Loucy (cell line): ENCODE measurements around the gene GRIN2A.

Source experiments
- H2AFZ ChIP-seq: fragments of 200-600 bp; sonication (generic); 2 replicates; pipeline ENCODE4 v1.6.0; 2016; ENCODE audit warnings: antibody characterized with exemption, mild to moderate bottlenecking, low read length, moderate library complexity
- H3F3A ChIP-seq: fragments of 200-600 bp; 2 replicates; pipeline ENCODE4 v1.6.0; 2016; ENCODE audit warnings: antibody characterized with exemption, low read depth, mild to moderate bottlenecking
- H3K27me3 ChIP-seq: fragments of 200-600 bp; sonication (generic); 2 replicates; pipeline ENCODE4 v1.6.1; 2014; ENCODE audit warnings: low read length, mild to moderate bottlenecking; ENCODE audit not compliant: insufficient read depth, poor library complexity, severe bottlenecking
- H3K36me3 ChIP-seq: fragments of 200-600 bp; sonication (generic); 2 replicates; pipeline ENCODE4 v1.6.1; 2016; ENCODE audit warnings: low read length; ENCODE audit not compliant: insufficient read depth
- H3K4me1 ChIP-seq: fragments of 200-600 bp; sonication (generic); 2 replicates; pipeline ENCODE4 v1.5.1; 2014; ENCODE audit warnings: low read length, mild to moderate bottlenecking; ENCODE audit not compliant: insufficient read depth, poor library complexity, severe bottlenecking
- H3K4me2 ChIP-seq: fragments of 200-600 bp; sonication (generic); 2 replicates; pipeline ENCODE4 v1.6.0; 2014; ENCODE audit warnings: antibody characterized with exemption, low read length, low read depth, mild to moderate bottlenecking; ENCODE audit not compliant: poor library complexity, severe bottlenecking
- H3K4me3 ChIP-seq: fragments of 200-600 bp; sonication (generic); 2 replicates; pipeline ENCODE4 v1.5.1; 2014; ENCODE audit warnings: low read length, mild to moderate bottlenecking, mixed read lengths; ENCODE audit not compliant: poor library complexity, severe bottlenecking
- H3K79me2 ChIP-seq: fragments of 200-600 bp; sonication (generic); 2 replicates; pipeline ENCODE4 v1.6.1; 2014; ENCODE audit warnings: low read length; ENCODE audit not compliant: insufficient read depth
- H3K9ac ChIP-seq: fragments of 200-600 bp; sonication (generic); 2 replicates; pipeline ENCODE4 v1.6.0; 2014; ENCODE audit warnings: mild to moderate bottlenecking, low read depth, low read length, moderate library complexity; ENCODE audit not compliant: poor library complexity, severe bottlenecking
- H3K9me2 ChIP-seq: fragments of 200-600 bp; sonication (generic); replicated peaks from 2 replicates; pipeline ENCODE4 v1.6.1; 2016; ENCODE audit warnings: low read depth, low read length, mixed read lengths
- H3K9me3 ChIP-seq: fragments of 200-600 bp; sonication (generic); 2 replicates; pipeline ENCODE4 v1.6.1; 2014; ENCODE audit warnings: mild to moderate bottlenecking, antibody characterized with exemption, low read length, low read depth; ENCODE audit not compliant: insufficient read depth
- H4K20me1 ChIP-seq: fragments of 200-600 bp; sonication (generic); 2 replicates; pipeline ENCODE4 v1.6.0; 2014; ENCODE audit warnings: antibody characterized with exemption, low read length, mild to moderate bottlenecking; ENCODE audit not compliant: insufficient read depth, poor library complexity, severe bottlenecking
- CTCF ChIP-seq: fragments of 200-600 bp; sonication (generic); conservative IDR thresholded peaks from 2 replicates; pipeline ENCODE4 v1.5.1; 2014; ENCODE audit warnings: mild to moderate bottlenecking, antibody characterized with exemption, low read length
- EZH2phosphoT487 ChIP-seq: fragments of 200-600 bp; IDR thresholded peaks from 2 replicates; pipeline ENCODE4 v1.6.1; 2018; ENCODE audit warnings: antibody characterized with exemption, mild to moderate bottlenecking, moderate library complexity, borderline replicate concordance

Gene GRIN2A

DNA sequence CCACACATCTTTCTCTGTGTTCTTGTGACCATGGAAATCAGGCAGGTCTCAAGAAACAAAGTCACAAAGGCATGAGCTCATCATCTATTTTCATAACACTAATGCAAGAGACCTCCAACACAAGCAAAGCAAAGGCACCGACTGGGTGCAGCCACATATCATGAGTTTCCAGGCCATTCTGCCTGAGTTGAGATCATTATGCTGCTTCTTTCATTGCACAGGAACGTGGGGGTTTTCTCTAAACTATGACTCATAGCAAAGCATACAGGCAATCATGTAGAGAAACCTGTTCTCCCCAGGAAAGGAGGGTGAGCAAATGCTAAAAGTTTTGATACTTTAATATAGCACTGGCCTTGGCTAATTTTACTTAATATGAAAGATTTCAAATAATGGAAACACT, 60.7 kb downstream of the GRIN2A start:
- Histone ChIP-seq H3K79me2 (no peaks in the 10 kb centered on the region), H3K4me1 (no peaks in the 10 kb centered on the region), H3K9ac (no peak overlapping the region), H3K4me3 (no peak overlapping the region), H3F3A (no peaks in the 10 kb centered on the region), H3K4me2 (no peak overlapping the region), H2AFZ (no peak overlapping the region), H3K9me2 (no peaks in the 10 kb centered on the region), H3K9me3 (no peaks in the 10 kb centered on the region), H4K20me1 (no peaks in the 10 kb centered on the region), H3K27me3 (no peaks in the 10 kb centered on the region), H3K36me3 (no peaks in the 10 kb centered on the region)
- TF ChIP-seq CTCF = no peak
- no peak for TF ChIP-seq EZH2phosphoT487

DNA sequence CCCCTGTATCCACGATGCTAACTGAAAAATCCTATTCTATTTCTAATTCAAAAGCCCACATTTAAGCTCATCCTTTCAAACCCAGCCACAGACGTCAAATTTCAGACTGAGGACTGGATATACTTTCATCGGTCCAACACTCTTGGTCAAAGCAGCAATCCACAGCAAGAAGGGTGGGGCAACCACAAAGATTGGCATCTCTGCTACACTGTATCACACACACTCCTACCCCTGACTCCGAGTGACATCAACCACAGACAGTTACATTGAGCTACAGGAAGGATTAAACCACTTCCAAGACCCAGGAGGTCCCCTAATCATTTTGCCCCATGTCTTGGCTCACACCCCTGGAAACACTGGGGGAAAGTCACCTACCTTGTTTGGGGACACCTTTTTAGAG, 61.3 kb downstream of the GRIN2A start:
- Histone ChIP-seq H2AFZ (no peak overlapping the region), H3K36me3 (no peaks in the 10 kb centered on the region), H4K20me1 (no peaks in the 10 kb centered on the region), H3K4me3 (no peak overlapping the region), H3K9me2 (no peaks in the 10 kb centered on the region), H3K9ac (no peak overlapping the region), H3K4me2 (no peak overlapping the region), H3K27me3 (no peaks in the 10 kb centered on the region), H3F3A (no peaks in the 10 kb centered on the region), H3K79me2 (no peaks in the 10 kb centered on the region), H3K9me3 (no peaks in the 10 kb centered on the region), H3K4me1 (no peaks in the 10 kb centered on the region)
- TF ChIP-seq CTCF (no peak), EZH2phosphoT487 (no peak)

GRCh38 chr16:10114409-10114808, 67.8 kb downstream of the GRIN2A start:
- no peaks in the 10 kb centered on the region for H3K36me3 ChIP-seq
- H3K9ac ChIP-seq = no peak overlapping the region
- no peaks in the 10 kb centered on the region for H4K20me1 ChIP-seq
- no peaks in the 10 kb centered on the region for H3K79me2 ChIP-seq
- no peak for TF ChIP-seq EZH2phosphoT487
- TF ChIP-seq CTCF = no peak
- no peak overlapping the region for H3K4me3 ChIP-seq
- H3K4me1 ChIP-seq = no peaks in the 10 kb centered on the region
- H3K9me3 ChIP-seq = no peaks in the 10 kb centered on the region
- H3K9me2 ChIP-seq = no peaks in the 10 kb centered on the region
- H3K4me2 ChIP-seq = no peak overlapping the region
- no peaks in the 10 kb centered on the region for H3K27me3 ChIP-seq
- no peak overlapping the region for H2AFZ ChIP-seq
- H3F3A ChIP-seq = no peaks in the 10 kb centered on the region
